ENCODE results near the gene IPO9.

DNA sequence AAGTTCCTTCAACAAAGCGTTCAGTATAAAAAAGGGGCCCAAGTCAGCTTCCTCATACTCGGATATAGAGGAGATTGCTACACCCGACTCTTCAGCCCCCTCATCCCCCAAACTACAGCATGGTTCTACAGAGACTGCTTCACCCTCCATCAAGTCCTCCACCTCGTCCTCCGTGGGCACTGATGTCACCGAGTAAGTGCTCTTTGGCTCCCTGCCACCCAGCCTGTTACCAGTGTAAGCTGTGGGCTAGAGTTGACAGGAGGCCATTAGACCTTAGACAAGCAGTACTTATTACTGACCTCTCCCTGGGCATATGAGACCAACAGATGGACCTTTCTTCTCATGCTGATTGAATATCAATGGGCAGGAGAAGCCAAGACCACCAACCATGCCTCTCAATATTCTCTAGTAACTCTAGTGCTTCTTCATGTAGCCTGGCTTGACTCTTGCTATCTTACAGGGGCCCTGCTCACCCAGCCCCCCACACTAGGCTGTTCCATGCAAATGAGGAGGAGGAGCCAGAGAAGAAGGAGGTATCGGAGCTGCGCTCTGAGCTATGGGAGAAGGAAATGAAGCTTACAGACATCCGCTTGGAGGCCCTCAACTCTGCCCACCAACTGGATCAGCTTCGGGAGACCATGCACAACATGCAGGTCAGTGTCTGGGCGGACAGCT lies 20.9 kb upstream of the IPO9 start:
- no peak for TF ChIP-seq CEBPB (IDR thresholded peaks at IDR 0.05; ENCODE audit: low read depth)
- TF ChIP-seq, protein P1, sequence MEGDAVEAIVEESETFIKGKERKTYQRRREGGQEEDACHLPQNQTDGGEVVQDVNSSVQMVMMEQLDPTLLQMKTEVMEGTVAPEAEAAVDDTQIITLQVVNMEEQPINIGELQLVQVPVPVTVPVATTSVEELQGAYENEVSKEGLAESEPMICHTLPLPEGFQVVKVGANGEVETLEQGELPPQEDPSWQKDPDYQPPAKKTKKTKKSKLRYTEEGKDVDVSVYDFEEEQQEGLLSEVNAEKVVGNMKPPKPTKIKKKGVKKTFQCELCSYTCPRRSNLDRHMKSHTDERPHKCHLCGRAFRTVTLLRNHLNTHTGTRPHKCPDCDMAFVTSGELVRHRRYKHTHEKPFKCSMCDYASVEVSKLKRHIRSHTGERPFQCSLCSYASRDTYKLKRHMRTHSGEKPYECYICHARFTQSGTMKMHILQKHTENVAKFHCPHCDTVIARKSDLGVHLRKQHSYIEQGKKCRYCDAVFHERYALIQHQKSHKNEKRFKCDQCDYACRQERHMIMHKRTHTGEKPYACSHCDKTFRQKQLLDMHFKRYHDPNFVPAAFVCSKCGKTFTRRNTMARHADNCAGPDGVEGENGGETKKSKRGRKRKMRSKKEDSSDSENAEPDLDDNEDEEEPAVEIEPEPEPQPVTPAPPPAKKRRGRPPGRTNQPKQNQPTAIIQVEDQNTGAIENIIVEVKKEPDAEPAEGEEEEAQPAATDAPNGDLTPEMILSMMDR (IDR thresholded peaks at IDR 0.05 in 2 of 3, conservative IDR thresholded peaks at IDR 0.05 in 1 of 3; ENCODE audit: borderline replicate concordance in 1 of 3, insufficient read depth in 1 of 3, low read depth in 2 of 3, low read length in 2 of 3): no peak
- TF ChIP-seq POLR2AphosphoS5 (IDR thresholded peaks at IDR 0.05; ENCODE audit: low read depth, low read length): no peak
- TF ChIP-seq POLR2A (IDR thresholded peaks at IDR 0.05; ENCODE audit: borderline replicate concordance, extremely low read depth, insufficient read depth, insufficient read length): no peak
- no peak for TF ChIP-seq EZH2 (IDR thresholded peaks at IDR 0.05)
- no peak for TF ChIP-seq ZNF274 (IDR thresholded peaks at IDR 0.05; ENCODE audit: low read depth, low read length)
